Posterior cingulate gyrus (tissue), 11 donors: ENCODE measurements around the gene MUC5B.
"Not testable (repeated sequence)": the region's sequence is repeated elsewhere in the genome, so short reads cannot be mapped to it uniquely, and the experiment has no call there.

Experiments
- DNase-seq, 10 donors: peaks; one replicate each; pipeline versions ENCODE4 v3.0.0 to v3.0.0-alpha.2; 2020 to 2021; ENCODE audit warnings: mixed read lengths in 3 of 10
- intact Hi-C: fragments of 100-400 bp; cut with DNase I; formaldehyde crosslinking; loops from one replicate; pipeline ENCODE4 v1.15.1; 2023

The MUC5B gene

DNA sequence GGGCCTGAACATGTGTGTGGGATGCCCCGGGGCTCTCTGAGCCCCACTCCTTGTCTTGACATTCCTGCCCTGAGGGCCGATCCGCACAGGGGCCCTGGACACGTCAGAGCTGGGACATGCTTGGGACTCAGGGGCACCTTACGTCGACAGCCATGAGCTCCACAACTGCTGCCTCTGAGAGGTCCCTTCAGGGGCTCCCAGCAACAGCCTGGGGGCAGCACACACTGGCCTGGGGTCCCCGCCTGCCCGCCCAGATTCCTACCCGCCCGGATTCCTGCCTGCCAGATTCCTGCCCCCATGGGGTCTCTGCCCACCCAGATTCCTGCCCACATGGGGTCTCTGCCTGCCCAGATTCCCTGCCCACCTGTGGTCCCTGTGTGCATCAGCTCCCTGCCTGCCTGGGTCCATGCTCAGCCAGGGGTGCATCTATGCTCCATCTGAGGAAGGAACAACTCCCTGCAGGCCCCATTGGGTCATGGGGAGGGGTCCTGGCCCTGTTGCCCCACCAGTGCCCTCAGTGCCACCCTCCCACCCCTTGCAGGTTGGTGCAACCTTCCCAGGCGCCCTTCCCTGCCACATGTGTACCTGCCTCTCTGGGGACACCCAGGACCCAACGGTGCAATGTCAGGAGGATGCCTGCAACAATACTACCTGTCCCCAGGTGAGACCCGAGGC lies 35.7 kb downstream of the MUC5B start:
- DNase-seq, result peak in 1 of 10 donors; percentile 69
- intact Hi-C loops, result no loop called here

DNA sequence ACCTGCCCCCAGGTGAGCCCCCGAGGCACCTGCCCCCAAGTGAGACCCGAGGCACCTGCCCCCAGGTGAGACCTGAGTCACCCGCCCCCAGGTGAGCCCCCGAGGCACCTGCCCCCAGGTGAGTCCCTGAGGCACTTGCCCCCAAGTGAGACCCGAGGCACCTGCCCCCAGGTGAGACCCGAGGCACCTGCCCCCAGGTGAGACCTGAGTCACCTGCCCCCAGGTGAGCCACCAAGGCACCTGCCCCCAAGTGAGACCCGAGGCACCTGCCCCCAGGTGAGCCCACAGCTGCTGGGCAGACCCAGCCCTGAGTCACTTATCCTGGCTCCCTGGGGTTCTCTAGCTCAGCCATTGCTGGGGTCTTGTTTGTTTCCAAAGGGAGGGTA lies 36.2 kb downstream of the MUC5B start:
- DNase-seq, result peak in 1 of 10 donors; percentile 46
- intact Hi-C loops, result no loop called here

DNA sequence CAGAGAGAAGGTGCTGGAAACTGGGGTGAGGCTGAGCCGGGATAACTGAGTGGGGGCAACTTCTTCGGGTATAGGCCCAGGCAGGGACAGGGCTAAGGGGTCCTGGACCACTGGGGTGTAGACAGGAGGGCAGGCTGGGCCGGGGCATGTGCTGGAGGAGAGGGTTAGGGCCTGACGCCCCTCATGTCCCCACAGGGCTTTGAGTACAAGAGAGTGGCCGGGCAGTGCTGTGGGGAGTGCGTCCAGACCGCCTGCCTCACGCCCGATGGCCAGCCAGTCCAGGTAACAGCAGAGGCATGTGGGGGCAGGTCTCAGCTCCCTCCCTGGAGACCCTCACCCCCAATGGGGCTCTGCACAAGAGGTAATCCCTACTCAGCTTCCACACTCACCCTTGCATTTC lies 36.7 kb downstream of the MUC5B start:
- peak in 1 of 10 donors; percentile 39 for DNase-seq
- intact Hi-C loops, result no loop called here

DNA sequence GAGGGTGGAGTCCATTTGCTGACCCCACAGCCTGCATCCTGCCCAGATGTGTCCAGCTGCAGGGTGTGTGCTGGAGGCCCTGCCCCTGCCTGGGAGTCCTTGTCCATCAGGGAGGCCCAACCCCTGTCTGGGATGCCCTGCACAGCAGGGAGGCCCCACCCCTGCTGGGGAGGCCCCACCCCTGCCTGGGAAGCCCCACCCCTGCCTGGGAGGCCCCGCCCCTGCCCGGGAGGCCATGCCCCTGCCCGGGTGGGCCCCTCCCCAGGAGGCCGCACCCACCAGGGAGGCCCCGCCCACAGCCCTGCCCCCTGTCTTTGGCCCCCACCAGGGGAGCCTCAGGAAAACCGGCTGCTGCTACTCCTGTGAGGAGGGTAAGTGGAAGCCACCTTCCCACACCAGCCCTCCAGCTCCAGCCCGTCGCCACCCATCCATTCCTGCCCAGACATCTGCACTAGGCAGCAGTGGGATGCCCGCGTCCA lies 37.2 kb downstream of the MUC5B start:
- DNase-seq, result peak in 1 of 10 donors; percentile 68
- intact Hi-C loops, result no loop called here

DNA sequence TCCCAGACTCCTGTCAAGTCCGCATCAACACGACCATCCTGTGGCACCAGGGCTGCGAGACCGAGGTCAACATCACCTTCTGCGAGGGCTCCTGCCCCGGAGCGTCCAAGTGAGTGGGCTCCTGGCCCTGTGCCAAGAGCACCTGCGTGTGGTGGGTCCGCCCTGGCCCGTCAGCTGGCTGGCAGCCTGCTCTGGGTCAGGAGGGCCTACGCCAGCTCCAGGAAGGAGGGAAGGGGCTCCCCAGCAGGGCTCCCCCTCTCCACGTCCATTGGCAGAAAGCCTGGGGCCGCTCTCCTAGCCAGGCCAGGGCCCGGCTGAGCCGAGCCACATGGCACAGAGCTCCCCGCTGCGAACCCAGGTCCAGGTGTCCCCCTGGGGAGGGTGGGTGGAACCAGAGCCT lies 37.8 kb downstream of the MUC5B start:
- intact Hi-C loops, result no loop called here
- peak in 1 of 10 donors; percentile 78 for DNase-seq

DNA sequence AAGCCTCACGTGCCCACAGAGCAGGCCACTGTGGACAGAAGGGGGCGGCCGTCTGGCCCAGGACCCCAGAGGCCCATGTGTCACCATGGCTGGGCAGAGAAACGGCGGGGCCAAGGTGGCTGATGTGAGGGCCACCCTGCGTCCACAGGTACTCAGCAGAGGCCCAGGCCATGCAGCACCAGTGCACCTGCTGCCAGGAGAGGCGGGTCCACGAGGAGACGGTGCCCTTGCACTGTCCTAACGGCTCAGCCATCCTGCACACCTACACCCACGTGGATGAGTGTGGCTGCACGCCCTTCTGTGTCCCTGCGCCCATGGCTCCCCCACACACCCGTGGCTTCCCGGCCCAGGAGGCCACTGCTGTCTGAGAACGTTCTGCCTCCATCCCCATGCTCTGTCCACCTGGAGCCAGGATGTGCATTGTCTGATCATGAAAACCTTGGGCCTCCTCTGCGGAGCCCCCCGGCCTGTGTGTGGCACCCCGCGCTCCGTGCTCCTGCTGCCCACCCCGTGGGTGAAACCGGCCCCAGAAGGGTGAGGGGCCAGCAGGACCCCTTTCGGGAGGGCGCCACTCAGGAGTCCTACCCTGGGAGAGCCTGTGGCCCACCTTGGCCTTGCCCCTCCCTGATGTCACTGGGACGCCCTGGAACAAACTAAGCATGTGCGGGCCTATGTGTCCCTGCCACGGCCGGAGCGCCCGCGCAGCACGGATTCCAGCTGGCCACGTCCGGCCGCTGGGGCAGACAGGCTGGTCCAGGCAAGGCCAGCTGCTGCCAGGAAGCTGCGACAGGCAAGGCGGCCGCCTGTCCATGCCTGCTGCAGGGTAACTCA lies 38.6 kb downstream of the MUC5B start:
- peak in 1 of 10 donors; percentile 83 for DNase-seq
- intact Hi-C loops, result no loop called here

DNA sequence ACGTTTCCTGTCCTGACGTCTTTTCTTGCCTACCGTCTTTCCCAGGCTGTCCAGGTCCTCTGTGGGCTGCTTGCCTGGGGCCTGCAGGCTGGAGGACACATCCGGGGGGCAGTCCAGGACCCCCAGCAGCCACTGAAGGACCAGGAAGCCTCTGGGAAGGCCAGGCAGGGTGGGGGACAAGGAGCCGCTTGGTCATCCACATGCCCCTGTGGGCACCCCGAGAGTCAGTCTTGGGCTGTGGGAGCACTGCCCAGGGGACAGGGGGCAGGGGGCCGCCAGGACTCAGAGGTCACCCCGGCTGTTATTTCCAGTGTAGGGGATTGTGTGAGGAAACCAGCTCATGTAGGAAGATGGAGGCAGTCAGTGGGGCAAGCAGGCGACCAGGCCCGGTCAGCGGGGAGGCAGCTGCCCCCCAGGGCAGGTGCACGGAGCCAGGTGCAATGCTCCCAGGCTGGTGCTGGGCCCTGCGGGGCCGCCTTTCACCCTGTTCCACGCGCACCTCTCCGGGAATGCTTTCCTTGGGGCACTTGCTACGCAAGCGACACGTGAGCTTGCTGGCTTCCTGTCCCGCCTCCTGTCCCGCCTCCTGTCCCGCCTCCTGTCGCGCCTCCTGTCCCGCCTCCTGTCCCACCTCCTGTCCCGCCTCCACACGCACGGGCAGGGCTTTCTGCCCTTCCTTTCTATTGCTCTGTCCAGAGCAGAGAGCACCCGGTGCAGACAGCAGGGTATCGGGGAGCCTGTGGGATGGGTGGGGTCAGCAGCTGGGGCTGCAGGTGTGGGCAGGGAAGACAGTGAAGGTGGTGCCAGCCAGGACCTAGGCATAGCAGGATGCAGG lies 39.5 kb downstream of the MUC5B start:
- DNase-seq, result peak; percentile 89 to 100 (median 96)
- intact Hi-C loops, result no loop called here

DNA sequence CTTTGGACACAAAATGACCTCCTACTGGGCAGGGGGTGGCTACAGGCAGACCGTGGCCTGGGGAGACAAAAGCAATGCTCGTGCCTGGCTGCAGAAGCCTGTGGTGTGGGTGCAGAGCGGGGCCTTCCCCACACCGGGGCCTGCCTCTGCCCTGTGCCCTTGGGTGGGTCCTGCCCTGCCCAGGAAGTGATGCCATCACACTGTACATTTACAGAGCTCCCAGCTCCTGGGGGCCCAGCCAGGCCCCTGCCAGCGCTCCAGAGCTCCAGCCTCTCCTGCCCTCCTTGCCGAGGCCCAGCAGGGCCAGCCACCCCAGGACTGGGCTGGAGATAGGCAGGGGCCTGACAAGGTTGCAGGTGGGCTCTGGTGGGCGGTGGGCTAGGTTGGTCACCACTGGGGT lies 40.1 kb downstream of the MUC5B start:
- intact Hi-C loops, result no loop called here
- DNase-seq, result no peak

DNA sequence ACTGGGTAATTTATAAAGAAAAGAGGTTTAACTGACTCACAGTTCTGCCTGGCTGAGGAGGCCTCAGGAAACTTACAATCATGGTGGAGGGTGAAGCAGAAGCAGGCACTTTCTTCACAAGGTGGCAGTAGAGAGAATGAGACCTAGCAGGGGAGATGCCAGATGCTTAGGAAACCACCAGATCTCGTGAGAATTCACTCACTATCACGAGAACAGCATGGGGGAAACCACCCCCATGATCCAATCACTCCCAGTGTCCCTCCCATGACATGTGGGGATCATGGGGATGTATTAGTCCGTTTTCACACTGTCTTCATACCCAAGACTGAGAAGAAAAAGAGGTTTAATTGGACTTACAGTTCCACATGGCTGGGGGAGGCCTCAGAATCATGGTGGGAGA lies 41.6 kb downstream of the MUC5B start:
- DNase-seq, result peak in 1 of 10 donors; percentile 43
- intact Hi-C loops, result not testable (repeated sequence)

DNA sequence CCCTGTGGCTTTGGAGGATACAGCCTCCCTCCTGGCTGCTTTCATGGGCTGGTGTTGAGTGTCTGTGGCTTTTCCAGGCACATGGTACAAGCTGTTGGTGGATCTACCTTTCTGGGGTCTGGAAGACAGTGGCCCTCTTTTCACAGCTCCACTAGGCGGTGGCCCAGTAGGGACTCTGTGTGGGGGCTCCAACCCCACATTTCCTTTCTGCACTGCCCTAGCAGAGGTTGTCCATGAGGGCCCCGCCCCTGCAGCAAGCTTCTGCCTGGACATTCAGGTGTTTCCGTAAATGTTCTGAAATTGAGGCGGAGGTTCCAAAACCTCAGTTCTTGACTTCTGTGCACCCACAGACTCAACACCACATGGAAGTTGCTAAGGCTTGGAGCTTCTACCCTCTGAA lies 42.6 kb downstream of the MUC5B start:
- DNase-seq, result peak in 1 of 10 donors; percentile 60

DNA sequence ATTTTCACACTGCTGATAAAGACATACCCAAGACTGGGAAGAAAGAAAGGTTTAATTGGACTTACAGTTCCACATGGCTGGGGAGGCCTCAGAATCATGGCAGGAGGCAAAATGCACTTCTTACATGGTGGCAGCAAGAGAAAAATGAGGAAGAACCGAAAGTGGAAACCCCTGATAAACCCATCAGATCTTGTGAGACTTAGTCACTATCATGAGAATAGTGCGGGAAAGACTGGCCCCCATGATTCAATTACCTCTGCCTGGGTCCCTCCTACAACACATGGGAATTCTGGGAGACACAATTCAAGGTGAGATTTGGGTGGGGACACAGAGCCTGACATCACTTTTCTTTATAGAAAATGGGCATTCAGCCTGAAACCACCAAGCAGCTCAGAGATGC lies 44.1 kb downstream of the MUC5B start:
- intact Hi-C loops, DNase-seq: not testable (repeated sequence)

More for the DNA sequence above, 42.6 kb downstream of the MUC5B start:
- intact Hi-C loops, result not testable (repeated sequence)

DNA sequence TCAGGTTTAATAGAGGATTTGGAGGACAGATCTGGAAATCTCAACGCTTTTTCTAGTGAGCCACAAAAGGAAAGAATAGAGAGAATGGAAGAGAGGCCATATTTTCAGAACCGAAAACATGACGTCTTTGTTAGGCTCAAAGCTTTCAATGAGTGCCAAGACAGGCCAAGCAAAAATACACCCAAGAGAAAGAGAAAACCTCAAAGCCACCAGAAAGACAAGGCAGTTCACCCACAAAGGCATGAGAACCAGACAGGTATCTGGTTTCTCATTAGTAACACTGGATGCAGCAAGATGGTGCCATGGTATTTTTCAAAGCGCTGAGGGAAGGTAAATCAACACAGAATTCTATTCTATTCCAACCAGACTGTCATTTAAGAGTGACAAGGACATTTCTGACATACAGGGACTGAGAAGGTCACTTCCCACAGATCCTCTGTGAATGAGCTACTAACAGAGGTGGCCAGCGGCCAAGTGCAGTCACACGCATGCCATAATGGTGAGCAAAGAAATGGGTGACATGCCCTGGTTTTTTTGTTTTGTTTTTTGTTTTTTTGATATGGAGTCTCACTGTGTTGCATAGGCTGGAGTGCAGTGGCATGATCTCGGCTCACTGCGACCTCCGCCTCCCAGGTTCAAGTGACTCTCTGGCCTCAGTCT lies 44.7 kb downstream of the MUC5B start:
- intact Hi-C loops, result no loop called here
- peak in 3 of 10 donors; percentile 37 to 85 (median 41) for DNase-seq

DNA sequence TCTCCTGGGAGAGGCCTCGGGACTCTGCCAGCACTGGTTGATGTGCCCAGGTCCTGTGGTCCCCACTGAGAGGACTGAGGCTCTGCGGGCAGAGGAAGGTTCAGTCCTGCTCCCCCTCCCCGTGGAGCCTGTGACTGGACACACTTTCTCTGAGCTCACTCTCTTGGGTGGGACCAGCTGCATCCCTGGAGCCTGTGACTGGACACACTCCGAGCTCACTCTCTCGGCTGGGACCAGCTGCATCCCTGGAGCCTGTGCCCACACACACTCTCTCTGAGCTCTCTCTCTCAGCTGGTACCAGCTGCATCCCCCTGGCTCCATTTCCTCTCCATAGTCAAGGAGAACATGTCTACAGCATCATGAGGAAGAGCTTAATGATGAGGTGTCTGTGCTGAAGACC lies 47.1 kb downstream of the MUC5B start:
- DNase-seq, result peak in 5 of 10 donors; percentile 24 to 93 (median 76)
- intact Hi-C loops, result no loop called here

DNA sequence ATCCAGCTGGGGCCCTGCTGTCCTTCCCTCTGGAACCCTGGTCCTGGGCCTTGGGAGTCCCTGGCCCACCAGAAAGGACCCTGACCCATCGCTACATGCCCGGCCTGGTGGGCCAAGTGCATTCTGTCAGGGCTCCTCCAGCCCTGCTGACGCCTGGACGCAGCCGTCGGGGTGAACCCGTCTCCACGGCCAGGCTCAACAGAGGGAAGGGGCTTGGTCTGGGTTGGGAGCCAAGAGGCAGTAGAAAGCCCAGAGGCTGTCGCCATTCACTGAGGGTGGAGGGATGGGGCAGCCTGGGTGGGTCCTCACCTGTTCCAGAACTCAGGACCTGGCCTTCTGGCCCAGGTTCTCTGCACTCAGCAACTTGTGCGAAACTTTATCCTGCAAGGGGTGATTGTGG lies 47.6 kb downstream of the MUC5B start:
- intact Hi-C loops, result no loop called here
- DNase-seq, result peak in 2 of 10 donors; percentile 26 to 57

DNA sequence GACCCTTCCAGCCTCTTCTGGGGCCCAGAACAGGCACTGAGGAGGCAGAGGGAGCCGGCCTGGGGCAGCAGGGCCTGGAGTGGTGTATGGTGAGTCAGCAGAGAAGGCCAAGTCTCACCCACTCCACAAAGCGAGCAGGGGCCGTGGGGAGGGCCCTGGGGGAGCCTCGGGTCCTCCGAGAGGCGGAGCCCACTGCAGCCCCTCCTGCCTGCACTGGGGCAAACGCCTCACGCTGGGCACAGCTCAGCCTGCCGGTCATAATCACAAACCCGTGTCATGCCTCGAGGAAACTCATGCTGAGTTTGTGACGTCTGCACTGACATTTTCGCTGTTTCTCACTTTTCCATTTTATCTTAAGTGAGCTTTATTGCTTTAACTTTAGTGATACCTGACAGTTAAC lies 48.1 kb downstream of the MUC5B start:
- intact Hi-C loops, result no loop called here
- peak in 2 of 10 donors; percentile 16 to 66 for DNase-seq

DNA sequence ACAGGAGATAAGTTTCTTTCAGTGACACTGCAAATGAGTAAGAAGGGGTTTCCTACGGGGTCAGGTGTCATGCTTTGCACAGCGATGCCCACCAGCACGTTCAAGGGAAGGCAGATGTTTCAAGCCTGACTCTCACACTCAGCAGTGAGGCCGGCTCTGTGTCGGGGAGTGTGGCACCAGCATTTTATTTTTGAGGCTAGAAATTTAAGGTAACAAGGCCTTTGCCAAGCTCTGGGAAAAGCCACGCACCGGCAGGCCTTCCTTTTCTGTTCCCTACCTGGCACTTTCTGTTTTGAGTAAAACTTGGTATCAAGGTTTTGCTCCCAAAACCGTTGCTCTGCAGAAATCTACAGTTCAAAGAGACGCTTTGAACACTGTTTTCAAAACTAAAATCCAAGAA lies 48.5 kb downstream of the MUC5B start:
- intact Hi-C loops, result no loop called here
- peak in 2 of 10 donors; percentile 48 to 53 for DNase-seq

DNA sequence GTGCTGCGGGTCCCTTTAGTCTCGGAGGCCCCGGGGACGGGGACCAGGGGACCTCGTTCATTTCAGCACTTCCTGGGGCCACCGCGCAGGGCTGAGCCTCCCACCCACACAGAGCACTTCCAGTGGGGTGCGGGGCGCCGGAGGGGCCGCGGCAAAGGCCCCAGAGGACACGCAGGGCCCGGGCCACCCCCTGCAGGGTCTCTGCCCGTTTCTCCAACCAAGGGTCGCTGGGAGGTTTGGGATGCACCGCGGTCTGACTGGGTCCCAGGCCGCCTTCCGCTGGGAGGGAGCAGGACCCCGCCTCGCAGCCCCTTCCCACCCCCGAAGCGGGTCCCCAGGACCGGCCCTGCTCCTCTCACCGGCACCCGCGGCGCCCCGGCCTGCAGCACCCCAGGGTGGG lies 49.1 kb downstream of the MUC5B start:
- intact Hi-C loops, result no loop called here
- DNase-seq, result peak in 2 of 10 donors; percentile 44 to 87

DNA sequence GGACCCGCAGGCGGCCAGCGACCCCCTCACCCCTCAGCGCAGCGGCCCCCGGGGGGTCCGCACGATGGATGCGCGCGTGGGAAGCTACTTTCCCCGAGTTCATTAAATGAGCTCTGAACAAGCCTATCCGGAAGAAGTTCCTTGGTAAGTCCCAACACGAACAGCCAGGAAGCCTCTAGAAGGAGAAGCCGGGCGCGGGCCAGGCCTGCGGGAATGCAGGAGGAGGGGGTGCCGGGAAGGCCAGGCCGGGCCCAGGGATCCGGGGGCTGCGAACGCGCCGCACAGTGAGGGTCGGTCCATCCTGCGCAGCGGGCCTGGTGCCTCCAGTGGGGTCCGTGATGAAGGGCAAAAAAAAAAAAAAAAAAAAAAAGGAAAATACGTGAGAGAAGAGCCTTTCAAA lies 49.7 kb downstream of the MUC5B start:
- intact Hi-C loops, result no loop called here
- DNase-seq, result peak in 2 of 10 donors; percentile 70 to 78

DNA sequence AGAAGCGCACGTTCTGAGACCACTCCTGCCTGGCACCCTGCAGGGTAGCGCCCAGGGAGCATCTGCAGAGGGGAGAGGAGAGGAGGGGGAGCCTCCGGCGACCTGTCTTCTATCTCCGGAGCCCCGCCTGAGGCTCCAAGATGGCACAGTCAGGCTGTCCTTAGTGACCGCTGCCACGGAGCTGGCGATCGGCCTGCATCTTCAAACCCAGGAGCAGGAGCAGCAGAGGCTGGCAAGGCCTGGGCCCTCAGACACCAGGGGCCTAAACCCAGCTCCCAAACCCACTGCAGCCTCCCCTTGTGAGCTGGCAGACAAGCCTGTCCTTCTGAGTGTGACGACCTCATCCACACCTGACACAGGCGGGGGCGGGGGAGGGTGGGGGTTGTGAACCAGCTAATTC lies 51.6 kb downstream of the MUC5B start:
- peak in 2 of 10 donors; percentile 44 to 67 for DNase-seq
- intact Hi-C loops, result no loop called here

DNA sequence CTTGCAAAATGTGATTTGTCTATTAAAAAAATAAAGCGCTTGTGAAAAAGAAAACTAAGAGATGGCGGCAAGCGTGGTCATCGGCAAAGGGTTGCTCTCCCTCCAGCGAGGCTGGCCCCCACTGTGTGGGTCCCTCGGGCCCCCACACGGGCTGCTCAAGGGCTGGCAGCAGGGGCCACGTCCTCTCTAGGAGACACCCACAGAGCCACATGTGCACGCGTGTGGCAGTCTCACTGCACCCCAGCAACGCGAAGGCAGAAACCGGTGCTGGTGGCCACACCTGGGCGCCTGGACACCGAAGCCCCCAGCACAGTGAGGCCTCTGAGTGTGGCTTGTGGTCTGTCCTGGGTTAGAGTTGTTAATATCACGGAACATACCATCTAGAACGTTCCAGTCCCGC lies 52.2 kb downstream of the MUC5B start:
- peak in 2 of 10 donors; percentile 67 to 72 for DNase-seq
- intact Hi-C loops, result no loop called here
